Measurements from ENCODE around the gene FOXC2. TPM values are rescaled to one million over a fixed set of nuclear protein-coding genes. Genes with fewer than 3 reads are reported as not detected.

FOXC2 gene
- total and polyA plus RNA-seq, 2 of the 13 experiments (the other 11 are each of a cell fraction or from before 2014, with no cell fraction given) = not detected

DNA sequence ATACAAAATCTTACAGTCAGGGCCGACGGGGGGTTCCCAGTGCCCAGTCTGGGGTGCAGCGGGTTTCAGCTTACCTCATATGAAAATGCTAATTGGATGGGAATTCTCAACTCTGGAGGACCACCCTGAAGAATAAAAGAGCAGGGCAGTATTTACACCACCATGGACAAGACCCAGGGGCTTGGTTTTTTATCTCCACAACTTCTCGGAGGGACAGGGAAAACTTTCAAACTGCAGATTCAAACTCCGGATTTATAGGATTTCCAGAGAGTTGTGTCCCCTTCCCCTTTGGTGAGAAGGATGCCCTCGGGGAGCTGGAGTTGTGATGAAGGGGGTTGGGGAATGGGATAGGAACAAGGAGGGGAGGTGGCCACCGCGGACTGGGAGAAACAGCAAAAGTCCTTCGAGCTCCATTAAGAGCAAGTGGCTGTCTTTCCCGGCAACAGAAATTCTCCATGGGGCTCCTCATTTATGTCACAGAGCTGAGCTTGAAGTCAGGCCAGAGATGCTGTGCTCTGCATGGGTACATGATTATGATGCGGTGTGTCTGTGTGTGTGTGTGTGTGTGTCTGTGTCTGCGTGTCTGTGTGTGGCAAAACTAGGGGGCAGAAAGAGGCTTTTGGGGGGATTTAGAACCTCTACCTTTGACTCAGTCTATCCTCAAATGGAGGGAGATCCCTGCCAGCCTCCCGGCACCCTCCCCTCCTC lies 27.4 kb downstream of the FOXC2 start:
- Histone ChIP-seq H3K4me2 (ENCODE audit: low read depth, low read length) (no peak overlapping the region), H3K9me3 (ENCODE audit: low read length) (no peaks in the 10 kb centered on the region), H3K79me2 (ENCODE audit: insufficient read depth, low read length) (no peaks in the 10 kb centered on the region), H3K27ac (ENCODE audit: extremely low read length, insufficient read depth, low read length) (no peak overlapping the region), H2AFZ (ENCODE audit: low read length) (no peak overlapping the region), H4K20me1 (ENCODE audit: insufficient read depth, low read length) (no peaks in the 10 kb centered on the region), H3K27me3 (ENCODE audit: control insufficient read depth in 1 of 2, insufficient read depth in 2 of 2, low read length in 2 of 2) (peaks cover 6 to 63% of the 10 kb centered on the region in 2 experiments), H3K9ac (ENCODE audit: insufficient read depth, low read depth, low read length) (no peak overlapping the region), H3K4me1 (ENCODE audit: insufficient read depth, low read length) (no peaks in the 10 kb centered on the region), H3K4me3 (replicated peaks in 1 of 3; ENCODE audit: insufficient read depth in 1 of 3, low read depth in 2 of 3, low read length in 3 of 3) (no peak overlapping the region), H3K36me3 (replicated peaks in 1 of 2; ENCODE audit: control insufficient read depth in 1 of 2, insufficient read depth in 2 of 2, low read length in 2 of 2) (no peaks in the 10 kb centered on the region)
- no peak for DNase-seq (ENCODE audit: low spot score)
- BruUV-seq (replicated peaks) = no TSS peak
- 18% methylated on average over 13 of the region's 13 CpGs for whole genome bisulfite sequencing (ENCODE audit: low lambda C conversion rate)
- intact Hi-C loops (cut with micrococcal nuclease; ENCODE audit: unreplicated experiment) = no loop called here
- ChIA-PET POLR2A (no interaction called here), CTCF (ENCODE audit: low intra/inter-chr PET ratio, low total read pairs) (no interaction called here)
- no peak for ATAC-seq
- FAIRE-seq = no peak
- in situ Hi-C loops (cut with HindIII; ENCODE audit: extremely low pct_ligation_motif_present, low pct_unique_long_range_greater_than_20kb) = no loop called here
- TF ChIP-seq GABPB1 (CRISPR knock-in tag; IDR thresholded peaks at IDR 0.05) (no peak), EZH2 (conservative IDR thresholded peaks at IDR 0.05; ENCODE audit: low read depth, low read length) (peak; percentile 57; the same call in 1 of the 2 replicates)

GRCh38 chr16:86594721-86595120 lies 28.1 kb downstream of the FOXC2 start:
- intact Hi-C loops (cut with micrococcal nuclease; ENCODE audit: unreplicated experiment) = no loop called here
- peaks cover 6 to 63% of the 10 kb centered on the region in 2 experiments for H3K27me3 ChIP-seq (ENCODE audit: control insufficient read depth in 1 of 2, insufficient read depth in 2 of 2, low read length in 2 of 2)
- in situ Hi-C loops (cut with HindIII; ENCODE audit: extremely low pct_ligation_motif_present, low pct_unique_long_range_greater_than_20kb) = no loop called here
- no peaks in the 10 kb centered on the region for H3K36me3 ChIP-seq (replicated peaks in 1 of 2; ENCODE audit: control insufficient read depth in 1 of 2, insufficient read depth in 2 of 2, low read length in 2 of 2)
- no peak overlapping the region for H3K9ac ChIP-seq (ENCODE audit: insufficient read depth, low read depth, low read length)
- H3K4me2 ChIP-seq (ENCODE audit: low read depth, low read length) = no peak overlapping the region
- H2AFZ ChIP-seq (ENCODE audit: low read length) = no peak overlapping the region
- no peak overlapping the region for H3K27ac ChIP-seq (ENCODE audit: extremely low read length, insufficient read depth, low read length)
- no peak for DNase-seq (ENCODE audit: low spot score)
- no peak for FAIRE-seq
- H3K9me3 ChIP-seq (ENCODE audit: low read length) = no peaks in the 10 kb centered on the region
- ATAC-seq = no peak
- H3K4me3 ChIP-seq (replicated peaks in 1 of 3; ENCODE audit: insufficient read depth in 1 of 3, low read depth in 2 of 3, low read length in 3 of 3) = no peak overlapping the region
- no peaks in the 10 kb centered on the region for H4K20me1 ChIP-seq (ENCODE audit: insufficient read depth, low read length)
- BruUV-seq (replicated peaks) = no TSS peak
- ChIA-PET POLR2A (no interaction called here), CTCF (ENCODE audit: low intra/inter-chr PET ratio, low total read pairs) (no interaction called here)
- 30% methylated on average over 8 of the region's 8 CpGs for whole genome bisulfite sequencing (ENCODE audit: low lambda C conversion rate)
- H3K4me1 ChIP-seq (ENCODE audit: insufficient read depth, low read length) = no peaks in the 10 kb centered on the region
- no peaks in the 10 kb centered on the region for H3K79me2 ChIP-seq (ENCODE audit: insufficient read depth, low read length)
- no peak for TF ChIP-seq HINFP (CRISPR knock-in tag; IDR thresholded peaks at IDR 0.05; ENCODE audit: low read depth)
- TF ChIP-seq SNAI1 (CRISPR knock-in tag; IDR thresholded peaks at IDR 0.05; ENCODE audit: borderline replicate concordance) = no peak
- TF ChIP-seq ZNF3 (CRISPR knock-in tag; IDR thresholded peaks at IDR 0.05) = no peak
- no peak for TF ChIP-seq BCL3 (CRISPR knock-in tag; IDR thresholded peaks at IDR 0.05)
- no peak for TF ChIP-seq IKZF1 (IDR thresholded peaks at IDR 0.05)
- TF ChIP-seq, protein P1, sequence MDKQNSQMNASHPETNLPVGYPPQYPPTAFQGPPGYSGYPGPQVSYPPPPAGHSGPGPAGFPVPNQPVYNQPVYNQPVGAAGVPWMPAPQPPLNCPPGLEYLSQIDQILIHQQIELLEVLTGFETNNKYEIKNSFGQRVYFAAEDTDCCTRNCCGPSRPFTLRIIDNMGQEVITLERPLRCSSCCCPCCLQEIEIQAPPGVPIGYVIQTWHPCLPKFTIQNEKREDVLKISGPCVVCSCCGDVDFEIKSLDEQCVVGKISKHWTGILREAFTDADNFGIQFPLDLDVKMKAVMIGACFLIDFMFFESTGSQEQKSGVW (CRISPR knock-in tag; IDR thresholded peaks at IDR 0.05; ENCODE audit: borderline replicate concordance) = no peak
- no peak for TF ChIP-seq DRAP1 (CRISPR knock-in tag; IDR thresholded peaks at IDR 0.05)
